Measurements from ENCODE around the gene MARCKSL1. TPM values are rescaled to one million over a fixed set of nuclear protein-coding genes. Genes with fewer than 3 reads are reported as not detected.

MARCKSL1 gene
- total RNA-seq, 1 donor from 2014 or later: 213 TPM

DNA sequence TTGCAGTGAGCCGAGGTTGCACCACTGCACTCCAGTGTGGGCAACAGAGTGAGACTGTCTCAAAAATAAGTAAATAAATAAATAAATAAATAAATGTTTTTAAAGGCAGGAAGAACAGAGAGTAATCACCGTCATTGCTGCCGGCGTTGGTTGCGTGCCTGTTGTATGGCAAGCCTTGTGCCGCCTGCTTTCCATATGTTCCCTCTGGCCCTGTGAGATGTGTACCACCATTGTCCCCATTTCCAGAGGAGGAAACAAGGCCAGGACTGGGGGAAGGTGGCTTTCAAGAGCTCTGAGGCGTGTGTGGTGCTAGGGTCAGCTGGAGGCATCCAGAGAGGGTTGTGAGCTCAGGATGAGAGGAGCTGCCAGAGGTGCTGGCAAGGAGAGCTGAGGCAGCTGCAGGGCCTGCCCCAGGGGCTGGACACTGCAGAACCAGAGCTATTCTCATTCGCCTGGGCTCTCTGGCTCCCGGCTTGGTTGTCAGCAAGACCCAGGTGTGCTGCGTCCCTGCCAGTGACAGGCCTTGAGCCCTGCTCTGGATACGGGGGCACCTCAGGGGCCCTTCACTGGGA lies 5.2 kb upstream of the MARCKSL1 start:
- no peaks in the 10 kb centered on the region for H3K9me3 ChIP-seq (ENCODE audit: insufficient read depth, low read depth, low read length)
- no peak overlapping the region for H2AFZ ChIP-seq (ENCODE audit: low read depth, low read length)
- no peak overlapping the region for H3K4me3 Mint-ChIP-seq (ENCODE audit: unreplicated experiment)
- H3K27ac Mint-ChIP-seq (ENCODE audit: unreplicated experiment): no peak overlapping the region
- H3K36me3 ChIP-seq (ENCODE audit: insufficient read depth, low read length): no peaks in the 10 kb centered on the region
- peaks cover 6% of the 10 kb centered on the region for H3K36me3 Mint-ChIP-seq (ENCODE audit: low read depth, unreplicated experiment)
- TF ChIP-seq, protein P1, sequence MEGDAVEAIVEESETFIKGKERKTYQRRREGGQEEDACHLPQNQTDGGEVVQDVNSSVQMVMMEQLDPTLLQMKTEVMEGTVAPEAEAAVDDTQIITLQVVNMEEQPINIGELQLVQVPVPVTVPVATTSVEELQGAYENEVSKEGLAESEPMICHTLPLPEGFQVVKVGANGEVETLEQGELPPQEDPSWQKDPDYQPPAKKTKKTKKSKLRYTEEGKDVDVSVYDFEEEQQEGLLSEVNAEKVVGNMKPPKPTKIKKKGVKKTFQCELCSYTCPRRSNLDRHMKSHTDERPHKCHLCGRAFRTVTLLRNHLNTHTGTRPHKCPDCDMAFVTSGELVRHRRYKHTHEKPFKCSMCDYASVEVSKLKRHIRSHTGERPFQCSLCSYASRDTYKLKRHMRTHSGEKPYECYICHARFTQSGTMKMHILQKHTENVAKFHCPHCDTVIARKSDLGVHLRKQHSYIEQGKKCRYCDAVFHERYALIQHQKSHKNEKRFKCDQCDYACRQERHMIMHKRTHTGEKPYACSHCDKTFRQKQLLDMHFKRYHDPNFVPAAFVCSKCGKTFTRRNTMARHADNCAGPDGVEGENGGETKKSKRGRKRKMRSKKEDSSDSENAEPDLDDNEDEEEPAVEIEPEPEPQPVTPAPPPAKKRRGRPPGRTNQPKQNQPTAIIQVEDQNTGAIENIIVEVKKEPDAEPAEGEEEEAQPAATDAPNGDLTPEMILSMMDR (IDR thresholded peaks at IDR 0.05; ENCODE audit: insufficient read depth, low read depth, low read length): no peak
- peaks cover 14% of the 10 kb centered on the region for H3K27me3 Mint-ChIP-seq (ENCODE audit: low read depth, unreplicated experiment)
- H3K4me1 Mint-ChIP-seq (ENCODE audit: low read depth, unreplicated experiment): peaks cover 24% of the 10 kb centered on the region
- FAIRE-seq (no peak), DNase-seq (ENCODE audit: low read depth) (no peak)
- no peaks in the 10 kb centered on the region for H3K27me3 ChIP-seq (ENCODE audit: insufficient read depth, low read length)
- no peak overlapping the region for H3K9ac ChIP-seq (ENCODE audit: low read length)
- H3K27ac ChIP-seq (ENCODE audit: low read depth, low read length): no peak overlapping the region
- H3K4me3 ChIP-seq (ENCODE audit: insufficient read depth, low read depth, low read length): no peak overlapping the region
- no peak overlapping the region for H3K4me2 ChIP-seq (ENCODE audit: low read length)
- H3K9me3 Mint-ChIP-seq (ENCODE audit: unreplicated experiment): no peaks in the 10 kb centered on the region
- no peaks in the 10 kb centered on the region for H3K79me2 ChIP-seq (ENCODE audit: insufficient read depth, low read length)
- peaks cover 41% of the 10 kb centered on the region for H3K4me1 ChIP-seq (ENCODE audit: insufficient read depth, low read length)
- H4K20me1 ChIP-seq (ENCODE audit: insufficient read depth, low read length): peaks cover 9% of the 10 kb centered on the region

DNA sequence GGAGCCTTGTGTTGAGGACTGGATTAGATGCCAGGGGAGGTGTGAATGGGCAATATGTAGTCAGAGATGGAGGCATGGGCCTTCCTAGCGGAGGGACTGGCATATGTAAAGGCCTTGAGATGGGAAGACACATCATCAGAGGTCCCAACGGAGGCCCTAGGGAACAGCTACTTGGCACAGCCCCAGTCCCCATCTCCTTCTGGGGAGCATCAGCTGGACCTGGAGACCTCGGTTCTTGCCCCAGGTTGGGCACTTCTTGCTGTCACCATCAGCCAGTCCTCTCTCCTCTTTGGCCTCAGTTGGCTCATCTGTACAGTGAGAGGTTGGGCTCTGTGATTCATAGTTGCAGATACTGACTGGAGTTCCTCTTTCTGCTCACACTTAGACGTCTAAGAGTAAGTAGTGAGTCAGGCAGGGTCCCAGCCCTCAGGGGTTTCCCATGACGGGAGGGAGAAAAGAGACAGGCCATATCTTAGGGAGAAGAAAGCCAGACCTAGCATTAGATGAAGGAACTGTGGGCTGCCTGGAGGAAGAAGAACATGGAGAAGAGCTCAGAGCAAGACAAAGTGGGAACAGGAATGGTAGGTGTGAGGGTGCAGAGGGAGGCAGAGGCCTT lies 3.4 kb upstream of the MARCKSL1 start:
- TF ChIP-seq EZH2 (IDR thresholded peaks at IDR 0.05; ENCODE audit: insufficient read depth, low read length): no peak
- TF ChIP-seq, protein P1 (IDR thresholded peaks at IDR 0.05; ENCODE audit: insufficient read depth, low read depth, low read length): no peak

DNA sequence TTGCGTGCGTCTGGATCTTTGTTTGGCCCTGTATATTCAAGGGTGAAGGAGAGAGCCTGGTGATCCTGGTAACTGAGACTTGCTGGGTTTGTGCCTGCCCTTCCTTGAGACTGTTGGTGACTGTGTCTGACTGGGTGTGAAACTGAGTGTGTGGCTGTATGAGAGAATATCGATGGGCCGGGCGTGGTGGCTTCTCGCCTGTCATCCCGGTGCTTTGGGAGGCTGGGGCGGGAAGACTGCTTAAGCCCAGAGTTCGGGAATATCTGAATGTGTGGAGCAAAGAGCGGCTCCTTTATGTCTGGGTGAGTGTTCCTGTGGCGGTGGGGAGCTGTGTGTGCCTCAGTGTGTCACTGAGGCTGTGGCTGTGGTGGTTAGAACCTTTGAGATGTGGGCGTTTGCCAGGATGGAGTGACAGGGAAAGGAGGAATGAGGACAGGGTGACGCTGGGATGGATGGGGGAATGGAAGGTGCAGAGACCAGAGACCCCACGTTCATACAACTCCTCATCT lies 2.7 kb upstream of the MARCKSL1 start:
- peak overlapping the region; percentile 87 for H3K4me2 ChIP-seq (ENCODE audit: low read length)
- peaks cover 50% of the 10 kb centered on the region for H3K4me1 ChIP-seq (ENCODE audit: insufficient read depth, low read length)
- no peaks in the 10 kb centered on the region for H3K9me3 ChIP-seq (ENCODE audit: insufficient read depth, low read depth, low read length)
- peaks cover 3% of the 10 kb centered on the region for H3K36me3 ChIP-seq (ENCODE audit: insufficient read depth, low read length)
- peak overlapping the region; percentile 2 for H2AFZ ChIP-seq (ENCODE audit: low read depth, low read length)
- H3K9ac ChIP-seq (ENCODE audit: low read length): peak overlapping the region; percentile 11
- peaks cover 2% of the 10 kb centered on the region for H3K27me3 Mint-ChIP-seq (ENCODE audit: low read depth, unreplicated experiment)
- peaks cover 24% of the 10 kb centered on the region for H4K20me1 ChIP-seq (ENCODE audit: insufficient read depth, low read length)
- peak overlapping the region; percentile 44 for H3K27ac Mint-ChIP-seq (ENCODE audit: unreplicated experiment)
- peaks cover 22% of the 10 kb centered on the region for H3K79me2 ChIP-seq (ENCODE audit: insufficient read depth, low read length)
- H3K4me1 Mint-ChIP-seq (ENCODE audit: low read depth, unreplicated experiment): peaks cover 30% of the 10 kb centered on the region
- TF ChIP-seq EZH2 (IDR thresholded peaks at IDR 0.05; ENCODE audit: insufficient read depth, low read length): no peak
- peak overlapping the region; percentile 4 for H3K27ac ChIP-seq (ENCODE audit: low read depth, low read length)
- FAIRE-seq (no peak), DNase-seq (ENCODE audit: low read depth) (no peak)
- H3K36me3 Mint-ChIP-seq (ENCODE audit: low read depth, unreplicated experiment): peaks cover 8% of the 10 kb centered on the region
- H3K9me3 Mint-ChIP-seq (ENCODE audit: unreplicated experiment): no peaks in the 10 kb centered on the region
- no peak overlapping the region for H3K4me3 ChIP-seq (ENCODE audit: insufficient read depth, low read depth, low read length)
- H3K4me3 Mint-ChIP-seq (ENCODE audit: unreplicated experiment): peak overlapping the region; percentile 52
- no peaks in the 10 kb centered on the region for H3K27me3 ChIP-seq (ENCODE audit: insufficient read depth, low read length)

More for the DNA sequence above, 3.4 kb upstream of the MARCKSL1 start:
- Mint-ChIP-seq H3K36me3 (ENCODE audit: low read depth, unreplicated experiment) (peaks cover 4% of the 10 kb centered on the region), H3K9me3 (ENCODE audit: unreplicated experiment) (no peaks in the 10 kb centered on the region), H3K27me3 (ENCODE audit: low read depth, unreplicated experiment) (peaks cover 4% of the 10 kb centered on the region), H3K27ac (ENCODE audit: unreplicated experiment) (peak overlapping the region; percentile 23), H3K4me1 (ENCODE audit: low read depth, unreplicated experiment) (peaks cover 23% of the 10 kb centered on the region), H3K4me3 (ENCODE audit: unreplicated experiment) (no peak overlapping the region)
- H3K4me3 ChIP-seq (ENCODE audit: insufficient read depth, low read depth, low read length): no peak overlapping the region
- no peak overlapping the region for H3K9ac ChIP-seq (ENCODE audit: low read length)
- no peaks in the 10 kb centered on the region for H3K36me3 ChIP-seq (ENCODE audit: insufficient read depth, low read length)
- H3K27me3 ChIP-seq (ENCODE audit: insufficient read depth, low read length): no peaks in the 10 kb centered on the region
- DNase-seq (ENCODE audit: low read depth): peak; percentile 51
- H3K27ac ChIP-seq (ENCODE audit: low read depth, low read length): no peak overlapping the region
- peaks cover 14% of the 10 kb centered on the region for H3K79me2 ChIP-seq (ENCODE audit: insufficient read depth, low read length)
- FAIRE-seq: no peak
- no peak overlapping the region for H2AFZ ChIP-seq (ENCODE audit: low read depth, low read length)
- H4K20me1 ChIP-seq (ENCODE audit: insufficient read depth, low read length): peaks cover 17% of the 10 kb centered on the region
- no peaks in the 10 kb centered on the region for H3K9me3 ChIP-seq (ENCODE audit: insufficient read depth, low read depth, low read length)
- peaks cover 44% of the 10 kb centered on the region for H3K4me1 ChIP-seq (ENCODE audit: insufficient read depth, low read length)
- no peak overlapping the region for H3K4me2 ChIP-seq (ENCODE audit: low read length)
